Neuronal stem cell (in vitro differentiated cells): ENCODE measurements around the gene COL13A1.

Experiments
- DNase-seq: peaks from one replicate; pipeline ENCODE4 v3.0.0-alpha.2; 2013; ENCODE audit warnings: low spot score
- H2AFZ ChIP-seq: one replicate; pipeline ENCODE4 v1.6.1; 2013; ENCODE audit warnings: mild to moderate bottlenecking, low read length, inconsistent platforms
- H2AK5ac ChIP-seq: 2 replicates; pipeline ENCODE4 v1.6.1; 2013; ENCODE audit warnings: low read depth, mild to moderate bottlenecking, inconsistent platforms, low read length, moderate library complexity, mixed read lengths
- H2BK120ac ChIP-seq: 2 replicates; pipeline ENCODE4 v1.6.1; 2013; ENCODE audit warnings: low read depth, mild to moderate bottlenecking, inconsistent platforms, low read length, moderate library complexity, mixed read lengths
- H2BK12ac ChIP-seq: one replicate; pipeline ENCODE4 v1.6.1; 2013; ENCODE audit warnings: low read length, inconsistent platforms
- H2BK15ac ChIP-seq: 2 replicates; pipeline ENCODE4 v1.6.1; 2013; ENCODE audit warnings: mild to moderate bottlenecking, low read length, inconsistent platforms, mixed read lengths
- H2BK5ac ChIP-seq: one replicate; pipeline ENCODE4 v1.6.1; 2013; ENCODE audit warnings: inconsistent platforms, mild to moderate bottlenecking, low read length, moderate library complexity
- H3K14ac ChIP-seq: one replicate; pipeline ENCODE4 v1.6.1; 2013; ENCODE audit warnings: low read length, inconsistent platforms
- H3K18ac ChIP-seq: 2 replicates; pipeline ENCODE4 v1.6.1; 2013; ENCODE audit warnings: low read length, inconsistent platforms
- H3K23ac ChIP-seq: 2 replicates; pipeline ENCODE4 v1.6.1; 2013; ENCODE audit warnings: low read depth, mild to moderate bottlenecking, mixed read lengths, low read length, inconsistent platforms; ENCODE audit not compliant: poor library complexity
- H3K27ac ChIP-seq: replicated peaks from 3 replicates; pipeline ENCODE4 v1.5.1; 2013; ENCODE audit warnings: low read length, inconsistent platforms
- H3K27me3 ChIP-seq, 3 experiments: 2 replicates each; pipeline ENCODE4 v1.6.1; 2013; ENCODE audit warnings: low read length in 3 of 3, mild to moderate bottlenecking in 2 of 3, inconsistent platforms in 1 of 3, low read depth in 1 of 3, mixed read lengths in 1 of 3, moderate library complexity in 1 of 3; ENCODE audit not compliant: control insufficient read depth in 3 of 3, insufficient read depth in 3 of 3
- H3K36me3 ChIP-seq, 2 donors: replicated peaks in 1 of 2; 2 replicates each; pipeline ENCODE4 v1.6.1; 2013; ENCODE audit warnings: low read length in 2 of 2; ENCODE audit not compliant: control insufficient read depth in 2 of 2, insufficient read depth in 2 of 2
- H3K4ac ChIP-seq: 2 replicates; pipeline ENCODE4 v1.6.1; 2013; ENCODE audit warnings: inconsistent platforms, mild to moderate bottlenecking, low read length, moderate library complexity
- H3K4me1 ChIP-seq, 2 donors: 1 replicate in 1 of 2; 2 replicates in 1 of 2; pipeline ENCODE4 v1.6.1; 2013; ENCODE audit warnings: low read length in 2 of 2, low read depth in 1 of 2; ENCODE audit not compliant: control insufficient read depth in 2 of 2, insufficient read depth in 1 of 2
- H3K4me2 ChIP-seq: one replicate; pipeline ENCODE4 v1.6.1; 2013; ENCODE audit warnings: mild to moderate bottlenecking, low read length, inconsistent platforms; ENCODE audit not compliant: insufficient read depth, poor library complexity, severe bottlenecking
- H3K4me3 ChIP-seq, 2 donors: 2 replicates each; pipeline ENCODE4 v1.5.1; 2013; ENCODE audit warnings: low read length in 2 of 2, mild to moderate bottlenecking in 2 of 2, inconsistent platforms in 1 of 2, moderate library complexity in 1 of 2
- H3K79me1 ChIP-seq: one replicate; pipeline ENCODE4 v1.6.1; 2013; ENCODE audit warnings: low read depth, mild to moderate bottlenecking, inconsistent platforms, low read length, moderate library complexity
- H3K9ac ChIP-seq: one replicate; pipeline ENCODE4 v1.6.1; 2013; ENCODE audit warnings: mild to moderate bottlenecking, low read depth, low read length, inconsistent platforms; ENCODE audit not compliant: poor library complexity
- H3K9me3 ChIP-seq, 2 donors: replicated peaks in 1 of 2; 2 replicates each; pipeline versions ENCODE3 to v1.6.1; 2013; ENCODE audit warnings: low read length in 2 of 2, mild to moderate bottlenecking in 2 of 2, inconsistent platforms in 1 of 2, low read depth in 1 of 2, mixed read lengths in 1 of 2, moderate library complexity in 1 of 2; ENCODE audit not compliant: control insufficient read depth in 2 of 2, insufficient read depth in 1 of 2
- H4K8ac ChIP-seq: one replicate; pipeline ENCODE4 v1.6.1; 2013; ENCODE audit warnings: low read depth, mild to moderate bottlenecking, inconsistent platforms, low read length, moderate library complexity
- H4K91ac ChIP-seq: one replicate; pipeline ENCODE4 v1.6.1; 2013; ENCODE audit warnings: low read length, low read depth, mild to moderate bottlenecking, inconsistent platforms; ENCODE audit not compliant: poor library complexity
- WGBS, 2 donors: extraction: QIAGEN DNeasy Blood & Tissue Kit; methylation state at CpG; one replicate each; pipeline ENCODE4 v1.1.7; 2013; ENCODE audit warnings: missing lambda C conversion rate in 2 of 2, mixed read lengths in 1 of 2; ENCODE audit not compliant: insufficient read length in 2 of 2, insufficient replicate concordance in 1 of 2; ENCODE audit errors: extremely low coverage in 2 of 2; 5-methylcytosine and 5-hydroxymethylcytosine counted together

Gene COL13A1

DNA sequence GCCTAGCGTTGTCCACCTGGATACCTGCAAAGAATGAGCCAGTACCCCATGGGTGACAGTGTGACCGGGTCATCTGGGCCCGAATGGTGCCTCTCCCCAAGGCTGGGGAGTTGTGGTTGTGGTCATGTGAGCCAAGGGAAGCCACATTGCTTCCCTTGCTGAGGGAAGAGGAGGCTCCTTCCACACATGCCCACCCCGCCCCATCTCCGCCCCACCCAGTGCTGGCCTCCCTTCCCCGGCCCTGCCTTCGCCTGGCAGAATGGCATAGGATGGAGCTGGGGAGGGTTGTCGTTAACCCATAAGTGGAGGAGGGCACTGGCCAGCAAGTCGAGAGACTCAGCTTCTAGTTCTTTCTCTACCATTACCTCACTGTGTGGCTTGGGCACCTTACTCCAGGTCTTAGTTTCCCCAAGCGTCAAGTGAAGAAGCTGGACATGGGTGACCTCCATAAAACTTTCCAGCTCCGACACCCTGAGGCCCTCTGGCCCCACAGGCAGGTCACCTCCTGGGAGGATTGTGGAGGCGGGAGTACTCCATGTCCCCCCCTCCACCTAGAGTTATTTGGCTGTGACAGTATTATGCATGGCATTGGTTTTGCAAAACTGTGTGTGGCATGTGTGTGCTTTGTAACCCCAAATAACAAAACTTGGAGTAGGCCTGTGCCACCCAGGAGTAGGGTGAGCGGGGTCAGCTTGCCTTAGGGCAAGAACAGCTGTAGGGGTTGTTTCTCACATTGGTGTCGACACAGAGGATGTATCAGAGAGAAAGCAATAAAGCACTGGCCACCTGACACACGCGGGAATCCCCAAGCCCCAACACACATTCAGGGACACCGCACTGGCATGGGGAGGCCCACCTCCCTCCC, 160.4 kb downstream of the COL13A1 start:
- H2AFZ ChIP-seq, result no peak overlapping the region
- H3K14ac ChIP-seq, result no peak overlapping the region
- H3K4ac ChIP-seq, result no peak overlapping the region
- H2BK12ac ChIP-seq, result peak overlapping the region; percentile 14
- no peak overlapping the region for H2BK5ac ChIP-seq
- peak overlapping the region; percentile 61 for H3K18ac ChIP-seq
- peaks cover 0 to 36% (median 0%) of the 10 kb centered on the region in 3 experiments for H3K27me3 ChIP-seq
- H3K27ac ChIP-seq, result no peak overlapping the region
- no peaks in the 10 kb centered on the region for H3K9me3 ChIP-seq
- H3K23ac ChIP-seq, result no peak overlapping the region
- H2AK5ac ChIP-seq, result peak overlapping the region; percentile 54
- H4K91ac ChIP-seq, result no peak overlapping the region
- H3K4me1 ChIP-seq, result no peaks in the 10 kb centered on the region
- peak overlapping the region; percentile 16 for H2BK15ac ChIP-seq
- no peaks in the 10 kb centered on the region for H3K79me1 ChIP-seq
- H3K36me3 ChIP-seq, result no peaks in the 10 kb centered on the region
- H3K9ac ChIP-seq, result no peak overlapping the region
- H3K4me3 ChIP-seq, result no peak overlapping the region
- H2BK120ac ChIP-seq, result no peak overlapping the region
- H3K4me2 ChIP-seq, result no peak overlapping the region
- H4K8ac ChIP-seq, result peak overlapping the region; percentile 99
- no CpG with 5 or more reads among the region's 17 CpGs for WGBS, 2 donors
- no peak for DNase-seq

DNA sequence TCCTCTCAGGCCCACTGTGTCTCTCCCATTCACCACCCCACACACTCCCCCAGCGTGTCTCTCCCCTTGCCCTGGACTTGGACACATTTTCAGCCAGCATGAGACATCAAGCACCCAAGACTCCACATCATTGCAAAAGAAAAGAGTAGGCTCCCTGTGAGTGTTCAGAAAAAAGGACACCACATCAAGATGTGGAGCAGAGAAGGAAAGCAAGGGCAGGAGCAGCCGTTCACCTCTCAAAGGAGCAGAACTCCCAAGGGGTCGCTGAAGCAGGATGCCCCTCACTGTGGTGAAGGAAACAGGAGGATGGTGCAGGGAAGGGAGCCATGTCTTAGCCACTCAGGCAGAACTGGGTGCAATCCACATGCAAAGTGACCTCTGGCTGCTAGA, 161.0 kb downstream of the COL13A1 start:
- H2BK15ac ChIP-seq, result no peak overlapping the region
- no peaks in the 10 kb centered on the region for H3K79me1 ChIP-seq
- no CpG with 5 or more reads among the region's 3 CpGs for WGBS, 2 donors
- H2AK5ac ChIP-seq, result no peak overlapping the region
- H3K4me2 ChIP-seq, result no peak overlapping the region
- no peak overlapping the region for H3K4ac ChIP-seq
- no peak overlapping the region for H3K27ac ChIP-seq
- H3K4me1 ChIP-seq, result no peaks in the 10 kb centered on the region
- no peaks in the 10 kb centered on the region for H3K9me3 ChIP-seq
- peaks cover 0 to 36% (median 0%) of the 10 kb centered on the region in 3 experiments for H3K27me3 ChIP-seq
- H3K23ac ChIP-seq, result no peak overlapping the region
- no peak overlapping the region for H2BK5ac ChIP-seq
- H3K14ac ChIP-seq, result no peak overlapping the region
- H3K4me3 ChIP-seq, result no peak overlapping the region
- H2AFZ ChIP-seq, result no peak overlapping the region
- no peak overlapping the region for H2BK120ac ChIP-seq
- H4K91ac ChIP-seq, result no peak overlapping the region
- H2BK12ac ChIP-seq, result peak overlapping the region; percentile 14
- peak overlapping the region; percentile 61 for H3K18ac ChIP-seq
- DNase-seq, result no peak
- H3K36me3 ChIP-seq, result no peaks in the 10 kb centered on the region
- no peak overlapping the region for H4K8ac ChIP-seq
- no peak overlapping the region for H3K9ac ChIP-seq

DNA sequence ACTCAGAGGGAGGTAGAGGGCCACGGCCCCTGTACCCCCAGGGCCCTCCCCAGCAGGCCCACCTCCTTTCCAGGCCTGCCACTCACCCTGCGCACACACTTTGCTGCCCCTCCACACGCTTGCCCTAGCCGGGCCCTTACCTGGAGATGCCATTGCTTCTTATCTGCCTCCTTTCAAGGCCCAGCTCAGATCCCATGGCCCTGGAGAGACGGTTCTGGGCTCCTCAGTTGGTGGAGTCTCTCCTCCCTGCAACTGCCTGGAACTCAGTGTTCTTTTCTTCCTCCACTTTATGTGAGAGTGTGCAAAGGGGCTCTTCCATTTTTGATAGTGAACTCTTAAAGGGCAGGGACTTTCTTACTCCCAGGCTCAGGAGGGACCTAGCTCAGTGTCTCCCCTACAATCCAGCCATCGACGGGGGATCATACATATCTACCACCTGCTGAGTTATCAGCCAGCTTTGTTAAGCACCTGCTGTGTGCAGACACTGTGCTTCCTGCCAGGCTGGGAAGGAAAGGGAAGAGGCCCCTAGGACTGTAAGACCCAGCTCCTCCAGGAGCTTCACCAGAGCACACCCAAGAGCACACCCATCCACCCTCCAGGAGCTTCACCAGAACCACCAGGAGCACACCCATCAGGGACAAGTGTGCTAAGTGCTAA, 161.6 kb downstream of the COL13A1 start:
- WGBS, 2 donors, result no CpG with 5 or more reads among the region's 7 CpGs
- Histone ChIP-seq H3K4me2 (no peak overlapping the region), H3K4ac (no peak overlapping the region), H3K27ac (no peak overlapping the region), H3K27me3 (peaks cover 0 to 41% (median 0%) of the 10 kb centered on the region in 3 experiments), H3K4me1 (no peaks in the 10 kb centered on the region), H3K79me1 (no peaks in the 10 kb centered on the region), H4K91ac (no peak overlapping the region), H3K9ac (no peak overlapping the region), H2BK5ac (no peak overlapping the region), H3K9me3 (no peaks in the 10 kb centered on the region), H2BK15ac (no peak overlapping the region), H2AK5ac (no peak overlapping the region), H2AFZ (no peak overlapping the region), H3K36me3 (no peaks in the 10 kb centered on the region), H2BK12ac (no peak overlapping the region), H3K23ac (no peak overlapping the region), H3K18ac (no peak overlapping the region), H4K8ac (no peak overlapping the region), H2BK120ac (no peak overlapping the region), H3K4me3 (no peak overlapping the region), H3K14ac (no peak overlapping the region)
- no peak for DNase-seq
